Endothelial cell of umbilical vein (primary cell): ENCODE measurements around the gene NKX3-2. TPM values are rescaled to one million over a fixed set of nuclear protein-coding genes. Genes with fewer than 3 reads are reported as not detected.

ENCODE experiments used
- BruUV-seq: library from RNA; stranded (reverse); fragments of 400-500 nt; replicated peaks from 2 replicates; lab custom pipeline; 2021; lab: Mats Ljungman, UMichigan
- CTCF ChIA-PET: fragments of 300-600, 350-600 bp; sonication (Branson Sonifier 250); formaldehyde crosslinking; loops from one replicate; lab custom pipeline; 2021; ENCODE audit warnings: antibody characterized with exemption, inconsistent platforms; lab: Charles Lee
- POLR2A ChIA-PET: fragments of 300-600, 350-600 bp; sonication (Branson Sonifier 250); formaldehyde crosslinking; loops from one replicate; lab custom pipeline; 2021; ENCODE audit warnings: antibody characterized with exemption, inconsistent platforms; lab: Charles Lee
- DNase-seq: peaks from one replicate; pipeline ENCODE4 v3.0.0-alpha.2; 2011; ENCODE audit warnings: low read depth, low spot score
- FAIRE-seq: peaks from 2 replicates; lab custom pipeline; 2011; peaks lifted over from hg19 to GRCh38; lab: Jason Lieb, UNC
- H2AFZ ChIP-seq: 2 replicates; pipeline ENCODE4 v1.6.0; 2012; ENCODE audit warnings: low read depth, low read length, control low read depth, inconsistent platforms
- H3K27ac ChIP-seq: 2 replicates; pipeline ENCODE4 v1.5.1; 2011; ENCODE audit warnings: low read depth, mild to moderate bottlenecking, control low read depth, low read length, moderate library complexity; ENCODE audit not compliant: insufficient read depth
- H3K27me3 ChIP-seq, 2 experiments: 2 replicates each; pipeline versions ENCODE4 v1.6.0 to v1.6.1; 2011; ENCODE audit warnings: low read length in 2 of 2, mixed read lengths in 1 of 2; ENCODE audit not compliant: control insufficient read depth in 2 of 2, insufficient read depth in 2 of 2
- H3K36me3 ChIP-seq, 2 experiments: 2 replicates in 1 of 2; 3 replicates in 1 of 2; pipeline ENCODE4 v1.5.1; 2011; ENCODE audit warnings: low read length in 2 of 2, mild to moderate bottlenecking in 1 of 2, moderate library complexity in 1 of 2; ENCODE audit not compliant: control insufficient read depth in 2 of 2, insufficient read depth in 2 of 2; ENCODE audit errors: extremely low read depth in 1 of 2
- H3K4me1 ChIP-seq: 3 replicates; pipeline ENCODE4 v1.5.1; 2011; ENCODE audit warnings: mild to moderate bottlenecking, low read length; ENCODE audit not compliant: control insufficient read depth, insufficient read depth; ENCODE audit errors: extremely low read depth
- H3K4me2 ChIP-seq: 2 replicates; pipeline ENCODE4 v1.6.1; 2011; ENCODE audit warnings: low read length, control low read depth, mixed read lengths; ENCODE audit not compliant: insufficient read depth
- H3K4me3 ChIP-seq, 3 experiments: fragments of 200-600 bp in 1 of 3; sonication (generic), shearing (Covaris generic) in 1 of 3; replicated peaks in 1 of 3; 2 replicates each; pipeline ENCODE4 v1.5.1; 2011 to 2016; ENCODE audit warnings: control low read depth in 3 of 3, low read length in 3 of 3, mild to moderate bottlenecking in 2 of 3, inconsistent platforms in 1 of 3, low read depth in 1 of 3, moderate library complexity in 1 of 3; ENCODE audit not compliant: insufficient read depth in 1 of 3
- H3K79me2 ChIP-seq: 2 replicates; pipeline ENCODE4 v1.6.0; 2012; ENCODE audit warnings: low read length, inconsistent platforms; ENCODE audit not compliant: control insufficient read depth, insufficient read depth
- H3K9ac ChIP-seq: replicated peaks from 2 replicates; pipeline ENCODE3; 2011; ENCODE audit warnings: low read length, control low read depth; ENCODE audit not compliant: insufficient read depth; ENCODE audit errors: extremely low read depth
- H3K9me1 ChIP-seq: replicated peaks from 3 replicates; pipeline ENCODE4 v1.6.0; 2011; ENCODE audit warnings: mild to moderate bottlenecking, low read length; ENCODE audit not compliant: control insufficient read depth, insufficient read depth; ENCODE audit errors: extremely low read depth
- H3K9me3 ChIP-seq: replicated peaks from 2 replicates; pipeline ENCODE4 v1.5.1; 2012; ENCODE audit warnings: low read length, inconsistent platforms; ENCODE audit not compliant: control insufficient read depth, insufficient read depth
- H4K20me1 ChIP-seq: replicated peaks from 2 replicates; pipeline ENCODE3; 2011; ENCODE audit warnings: mild to moderate bottlenecking, low read length; ENCODE audit not compliant: control insufficient read depth, insufficient read depth; ENCODE audit errors: extremely low read depth
- EZH2 ChIP-seq: IDR thresholded peaks from 2 replicates; pipeline ENCODE4 v1.6.1; 2012; ENCODE audit warnings: borderline replicate concordance, low read depth, mild to moderate bottlenecking, moderate library complexity, low read length, inconsistent platforms; ENCODE audit not compliant: severe bottlenecking
- FOS ChIP-seq: IDR thresholded peaks from 2 replicates; pipeline ENCODE4 v1.6.1; 2011; ENCODE audit warnings: mild to moderate bottlenecking, low read length, moderate library complexity, borderline replicate concordance; ENCODE audit not compliant: insufficient read depth
- GATA2 ChIP-seq: IDR thresholded peaks from 2 replicates; pipeline ENCODE4 v1.7.0; 2011; ENCODE audit warnings: low read depth, mild to moderate bottlenecking, moderate library complexity, mixed read lengths, low read length; ENCODE audit not compliant: insufficient read length, insufficient read depth
- JUN ChIP-seq: IDR thresholded peaks from 2 replicates; pipeline ENCODE4 v1.6.1; 2011; ENCODE audit warnings: borderline replicate concordance, low read depth; ENCODE audit not compliant: insufficient read length, insufficient read depth
- MYC ChIP-seq: IDR thresholded peaks from one replicate; pipeline ENCODE4 v1.6.1; 2011; ENCODE audit warnings: mild to moderate bottlenecking, low read depth, low read length
- dilution Hi-C: fragments of 300-500 bp; cut with MboI; formaldehyde crosslinking; loops from one replicate; pipeline ENCODE4 v1.15.0; 2019; ENCODE audit warnings: low sequenced_read_pairs; ENCODE audit not compliant: extremely low pct_ligation_motif_present
- intact Hi-C: fragments of 100-400 bp; cut with micrococcal nuclease; formaldehyde crosslinking; loops from one replicate; pipeline ENCODE4 v1.10.0; 2022
- polyA plus RNA-seq, 4 experiments: library from polyadenylated mRNA; depleted of rRNA in 3 of 4; stranded (reverse) in 3 of 4; unstranded in 1 of 4; fragments of >200 nt; gene quantifications; 2 replicates each; pipeline versions ENCODE4 v1.2.1 to v1.2.3, GENCODE V29; 2011 to 2012; ENCODE audit warnings: missing spikeins in 1 of 4
- total RNA-seq: library from RNA; stranded (reverse); gene quantifications from 2 replicates; pipeline ENCODE4 v1.2.3, GENCODE V29; 2021

The NKX3-2 gene
- total and polyA plus RNA-seq, 2 donors (not counting 3 experiments of a cell fraction or from before 2014, with no cell fraction given): not detected

GRCh38 chr4:13531625-13531998 lies 12.7 kb downstream of the NKX3-2 start:
- no peak overlapping the region for H3K27ac ChIP-seq
- H2AFZ ChIP-seq: no peak overlapping the region
- dilution Hi-C loops: no loop called here
- DNase-seq (no peak), FAIRE-seq (no peak)
- H3K9ac ChIP-seq: no peak overlapping the region
- H3K9me1 ChIP-seq: no peaks in the 10 kb centered on the region
- ChIA-PET CTCF (interaction anchor here (1.0 kb wide), 1 partner anchor 17 kb away, joined by 3 read pairs; no protein-coding TSS in a partner anchor), POLR2A (no interaction called here)
- BruUV-seq: no TSS peak
- intact Hi-C loops: no loop called here
- no peaks in the 10 kb centered on the region for H4K20me1 ChIP-seq
- peaks cover 96 to 97% of the 10 kb centered on the region in 2 experiments for H3K27me3 ChIP-seq
- no peaks in the 10 kb centered on the region for H3K36me3 ChIP-seq
- no peak for TF ChIP-seq JUN
- no peak for TF ChIP-seq EZH2
- TF ChIP-seq MYC: no peak
- H3K4me3 ChIP-seq: no peak overlapping the region
- no peaks in the 10 kb centered on the region for H3K9me3 ChIP-seq
- H3K4me2 ChIP-seq: no peak overlapping the region
- H3K4me1 ChIP-seq: no peaks in the 10 kb centered on the region
- no peaks in the 10 kb centered on the region for H3K79me2 ChIP-seq

GRCh38 chr4:13530823-13531624 lies 13.3 kb downstream of the NKX3-2 start:
- Histone ChIP-seq H3K9me3 (no peaks in the 10 kb centered on the region), H3K27ac (no peak overlapping the region), H3K4me3 (no peak overlapping the region), H3K36me3 (no peaks in the 10 kb centered on the region), H3K27me3 (peaks cover 96 to 97% of the 10 kb centered on the region in 2 experiments), H3K9ac (no peak overlapping the region), H3K79me2 (no peaks in the 10 kb centered on the region), H4K20me1 (no peaks in the 10 kb centered on the region), H2AFZ (no peak overlapping the region), H3K4me1 (no peaks in the 10 kb centered on the region), H3K9me1 (no peaks in the 10 kb centered on the region), H3K4me2 (no peak overlapping the region)
- dilution Hi-C loops: no loop called here
- FAIRE-seq (no peak), DNase-seq (no peak)
- POLR2A ChIA-PET: interaction anchor here (0.7 kb wide), 1 partner anchor 40 kb away, joined by 3 read pairs; no protein-coding TSS in a partner anchor
- TF ChIP-seq FOS (no peak), EZH2 (peak; percentile 43), MYC (no peak), GATA2 (no peak)
- BruUV-seq: no TSS peak
- intact Hi-C loops: no loop called here
- CTCF ChIA-PET: interaction anchor here (1.0 to 1.5 kb wide), 2 partner anchors 8 to 18 kb away, joined by 3 to 4 read pairs; no protein-coding TSS in a partner anchor
